Measurements from ENCODE around the gene OPN4.

Gene OPN4

GRCh38 chr10:86647773-86648703 lies 6.3 kb upstream of the OPN4 start:
- no peak for DNase-seq (ENCODE audit: low read depth in 2 of 2)

GRCh38 chr10:86648704-86649427 lies 5.5 kb upstream of the OPN4 start:
- no peak for DNase-seq (ENCODE audit: low read depth in 2 of 2)

- no peak for DNase-seq (ENCODE audit: low read depth in 2 of 2)
Measured at GRCh38 chr10:86649471-86650150, 4.7 kb upstream of the OPN4 start.

- DNase-seq (ENCODE audit: low read depth in 2 of 2) = no peak
Measured at GRCh38 chr10:86650151-86650550, 4.2 kb upstream of the OPN4 start.

- no peak for DNase-seq (ENCODE audit: low read depth in 2 of 2)
Measured at GRCh38 chr10:86651021-86651471, 3.3 kb upstream of the OPN4 start.

GRCh38 chr10:86651631-86652331 lies 2.6 kb upstream of the OPN4 start:
- no peak for DNase-seq (ENCODE audit: low read depth in 2 of 2)

GRCh38 chr10:86652361-86653202 lies 1.8 kb upstream of the OPN4 start:
- no peak for DNase-seq (ENCODE audit: low read depth in 2 of 2)

- no peak for DNase-seq (ENCODE audit: low read depth in 2 of 2)
Measured at GRCh38 chr10:86653379-86653778, 968 bp upstream of the OPN4 start.

GRCh38 chr10:86653987-86654386 lies 360 bp upstream of the OPN4 start:
- DNase-seq (ENCODE audit: low read depth in 2 of 2) = no peak

GRCh38 chr10:86655173-86655540 lies 810 bp downstream of the OPN4 start:
- DNase-seq (ENCODE audit: low read depth in 2 of 2) = no peak

GRCh38 chr10:86655596-86655995 lies 1.2 kb downstream of the OPN4 start:
- no peak for DNase-seq (ENCODE audit: low read depth in 2 of 2)

- DNase-seq (ENCODE audit: low read depth in 2 of 2) = no peak
Measured at GRCh38 chr10:86657011-86657395, 2.7 kb downstream of the OPN4 start.

- DNase-seq (ENCODE audit: low read depth in 2 of 2) = no peak
Measured at GRCh38 chr10:86657396-86658011, 3.2 kb downstream of the OPN4 start.

GRCh38 chr10:86658261-86658741 lies 4.0 kb downstream of the OPN4 start:
- DNase-seq (ENCODE audit: low read depth in 2 of 2) = no peak

- DNase-seq (ENCODE audit: low read depth in 2 of 2) = no peak
Measured at GRCh38 chr10:86658751-86659150, 4.4 kb downstream of the OPN4 start.

GRCh38 chr10:86659161-86659691 lies 4.9 kb downstream of the OPN4 start:
- DNase-seq (ENCODE audit: low read depth in 2 of 2) = no peak

- no peak for DNase-seq (ENCODE audit: low read depth in 2 of 2)
Measured at GRCh38 chr10:86659721-86660453, 5.5 kb downstream of the OPN4 start.

GRCh38 chr10:86661161-86662025 lies 7.0 kb downstream of the OPN4 start:
- DNase-seq (ENCODE audit: low read depth in 2 of 2) = no peak

Measured in stimulated activated CD4-positive, alpha-beta T cell treated with anti-CD3 and anti-CD28 coated beads, Interleukin-1b, Interleukin-23, amount 100 ng/mL, for 1 hour (primary cell).